Spleen (tissue), 7 donors: ENCODE measurements around the gene MYO10.

Experiments used
- CTCF ChIP-seq, 11 experiments: fragments of 200-600 bp in 7 of 11; fragments of 450-650 bp in 4 of 11; sonication (generic) in 4 of 11; IDR thresholded peaks in 8 of 11; conservative IDR thresholded peaks in 3 of 11; 1 replicate in 7 of 11; 2 replicates in 4 of 11; pipeline versions ENCODE4 v1.4.0 to v1.8.0; 2016 to 2021; ENCODE audit warnings: antibody characterized with exemption in 11 of 11, inconsistent platforms in 4 of 11, mild to moderate bottlenecking in 1 of 11
- POLR2AphosphoS5 ChIP-seq, 3 donors: sonication (generic); formaldehyde crosslinking; IDR thresholded peaks; one replicate each; pipeline ENCODE4 v1.5.1; 2017; ENCODE audit warnings: antibody characterized with exemption in 3 of 3
- donor health status: DM: no; HTN: no; CAD: no; lungs with moderate emphysema.
- donor health status: DM: no; HTN: no; CAD: no.
- donor health status: DM: no; HTN: no; CAD: no.

- TF ChIP-seq POLR2AphosphoS5 (IDR thresholded peaks at IDR 0.05): no peak
- TF ChIP-seq CTCF (IDR thresholded peaks at IDR 0.05 in 8 of 11, conservative IDR thresholded peaks at IDR 0.05 in 3 of 11): no peak
Measured at GRCh38 chr5:16693879-16694278, 242.2 kb downstream of the MYO10 start.
